SK-N-SH treated with all-trans-retinoic acid at 6 μM for 48 hours (cell line): ENCODE results near the gene FREM3.

ENCODE experiments used
- ATAC-seq: fragments of 200-7000 bp; cut with Tn5 transposase; 3 replicates; pipeline ENCODE4 v1.9.1; 2020; ENCODE audit warnings: mild to moderate bottlenecking, moderate library complexity
- ARNTL ChIP-seq: fragments of 450-650 bp; formaldehyde crosslinking; IDR thresholded peaks from 2 replicates; pipeline ENCODE4 v1.5.0; 2020; ENCODE audit warnings: low read depth, mild to moderate bottlenecking, moderate library complexity, borderline replicate concordance
- BACH2 ChIP-seq: fragments of 250-450 bp; sonication (Bioruptor Pico); IDR thresholded peaks from 2 replicates; pipeline ENCODE4 v1.9.0; 2021; ENCODE audit warnings: mild to moderate bottlenecking, borderline replicate concordance
- CREB5 ChIP-seq: fragments of 250-450 bp; sonication (Bioruptor Pico); IDR thresholded peaks from 2 replicates; pipeline ENCODE4 v1.5.1; 2020; ENCODE audit warnings: low read depth, mild to moderate bottlenecking, moderate library complexity
- CSDC2 ChIP-seq: fragments of 250-450 bp; sonication (Bioruptor Pico); IDR thresholded peaks from 2 replicates; pipeline ENCODE4 v1.5.0; 2020; ENCODE audit warnings: mild to moderate bottlenecking, moderate library complexity
- CSRNP3 ChIP-seq: fragments of 250-450 bp; sonication (Bioruptor Pico); IDR thresholded peaks from 2 replicates; pipeline ENCODE4 v1.5.1; 2021; ENCODE audit warnings: mild to moderate bottlenecking, moderate library complexity
- ESRRG ChIP-seq: fragments of 250-450 bp; sonication (Bioruptor Pico); IDR thresholded peaks from 2 replicates; pipeline ENCODE4 v1.6.1; 2021; ENCODE audit warnings: mild to moderate bottlenecking
- GLIS3 ChIP-seq: fragments of 250-450 bp; sonication (Bioruptor Pico); IDR thresholded peaks from 2 replicates; pipeline ENCODE4 v1.5.0; 2020; ENCODE audit warnings: mild to moderate bottlenecking, moderate library complexity
- OSR1 ChIP-seq: fragments of 250-450 bp; sonication (Bioruptor Pico); IDR thresholded peaks from 2 replicates; pipeline ENCODE4 v1.8.0; 2022; ENCODE audit warnings: moderate library complexity, mild to moderate bottlenecking, inconsistent platforms
- PATZ1 ChIP-seq: fragments of 250-450 bp; sonication (Bioruptor Pico); IDR thresholded peaks from 2 replicates; pipeline ENCODE4 v1.8.0; 2020; ENCODE audit warnings: mild to moderate bottlenecking, moderate library complexity, borderline replicate concordance
- POU6F1 ChIP-seq: fragments of 250-450 bp; sonication (Bioruptor Pico); IDR thresholded peaks from 2 replicates; pipeline ENCODE4 v1.8.0; 2021; ENCODE audit warnings: low read depth, mild to moderate bottlenecking, moderate library complexity, borderline replicate concordance
- PPARA ChIP-seq: fragments of 250-450 bp; sonication (Bioruptor Pico); IDR thresholded peaks from 2 replicates; pipeline ENCODE4 v1.5.0; 2020; ENCODE audit warnings: mild to moderate bottlenecking, borderline replicate concordance
- SNAI2 ChIP-seq: fragments of 250-450 bp; sonication (Bioruptor Pico); IDR thresholded peaks from 2 replicates; pipeline ENCODE4 v1.5.0; 2020; ENCODE audit warnings: mild to moderate bottlenecking, moderate library complexity
- TCF4 ChIP-seq: fragments of 250-450 bp; sonication (Bioruptor Pico); IDR thresholded peaks from 2 replicates; pipeline ENCODE4 v1.8.0; 2021; ENCODE audit warnings: mild to moderate bottlenecking, moderate library complexity, borderline replicate concordance
- TOX ChIP-seq: fragments of 250-450 bp; sonication (Bioruptor Pico); IDR thresholded peaks from 2 replicates; pipeline ENCODE4 v1.8.0; 2021; ENCODE audit warnings: mild to moderate bottlenecking, moderate library complexity, borderline replicate concordance
- TSHZ2 ChIP-seq: fragments of 250-450 bp; sonication (Bioruptor Pico); IDR thresholded peaks from 2 replicates; pipeline ENCODE4 v1.5.0; 2020; ENCODE audit warnings: mild to moderate bottlenecking, moderate library complexity
- ZC3H10 ChIP-seq: fragments of 250-450 bp; sonication (Bioruptor Pico); IDR thresholded peaks from 2 replicates; pipeline ENCODE4 v1.5.1; 2021; ENCODE audit warnings: mild to moderate bottlenecking, moderate library complexity
- ZFP3 ChIP-seq: fragments of 250-450 bp; sonication (Bioruptor Pico); IDR thresholded peaks from 2 replicates; pipeline ENCODE4 v1.5.0; 2020; ENCODE audit warnings: mild to moderate bottlenecking, moderate library complexity
- ZFP30 ChIP-seq: fragments of 450-650 bp; formaldehyde crosslinking; IDR thresholded peaks from 2 replicates; pipeline ENCODE4 v1.5.0; 2022; ENCODE audit warnings: mild to moderate bottlenecking, moderate library complexity
- ZNF565 ChIP-seq: fragments of 450-650 bp; formaldehyde crosslinking; conservative IDR thresholded peaks from 2 replicates; pipeline ENCODE4 v1.5.0; 2020; ENCODE audit warnings: low read depth, mild to moderate bottlenecking, moderate library complexity
- ZNF70 ChIP-seq: fragments of 450-650 bp; formaldehyde crosslinking; IDR thresholded peaks from 2 replicates; pipeline ENCODE4 v1.5.0; 2020; ENCODE audit warnings: mild to moderate bottlenecking, moderate library complexity
- ZNF8 ChIP-seq: fragments of 450-650 bp; formaldehyde crosslinking; IDR thresholded peaks from 2 replicates; pipeline ENCODE4 v1.5.0; 2020; ENCODE audit warnings: mild to moderate bottlenecking, moderate library complexity

The FREM3 gene

GRCh38 chr4:143654571-143654970, 45.9 kb downstream of the FREM3 start:
- no peak for ATAC-seq

GRCh38 chr4:143653031-143653430, 47.4 kb downstream of the FREM3 start:
- no peak for ATAC-seq
- no peak for TF ChIP-seq ZNF70
- no peak for TF ChIP-seq ZNF565 (CRISPR knock-in tag)
- TF ChIP-seq CSDC2 (CRISPR knock-in tag) = no peak
- no peak for TF ChIP-seq ZNF8
- no peak for TF ChIP-seq CREB5 (CRISPR knock-in tag)
- no peak for TF ChIP-seq SNAI2 (CRISPR knock-in tag)
- TF ChIP-seq PATZ1 (CRISPR knock-in tag) = no peak
- TF ChIP-seq CSRNP3 = no peak
- no peak for TF ChIP-seq ZFP30 (CRISPR knock-in tag)
- TF ChIP-seq BACH2 (CRISPR knock-in tag) = no peak
- TF ChIP-seq OSR1 (CRISPR knock-in tag) = no peak
- TF ChIP-seq ESRRG = no peak
- no peak for TF ChIP-seq TOX (CRISPR knock-in tag)
- no peak for TF ChIP-seq ZFP3 (CRISPR knock-in tag)

More at GRCh38 chr4:143654571-143654970, 45.9 kb downstream of the FREM3 start:
- TF ChIP-seq ZNF8 (no peak), POU6F1 (CRISPR knock-in tag) (no peak), SNAI2 (CRISPR knock-in tag) (no peak), TOX (CRISPR knock-in tag) (no peak), PPARA (CRISPR knock-in tag) (no peak), BACH2 (CRISPR knock-in tag) (no peak), CREB5 (CRISPR knock-in tag) (no peak), ZC3H10 (CRISPR knock-in tag) (no peak), ESRRG (no peak)

GRCh38 chr4:143643399-143643798, 57.1 kb downstream of the FREM3 start:
- TF ChIP-seq ZNF8 (no peak), GLIS3 (CRISPR knock-in tag) (no peak), POU6F1 (CRISPR knock-in tag) (no peak), ESRRG (no peak), CSDC2 (CRISPR knock-in tag) (no peak)
- TF ChIP-seq, all 23 proteins: peak for 0
- ATAC-seq = no peak

GRCh38 chr4:143642611-143643010, 57.9 kb downstream of the FREM3 start:
- ATAC-seq = no peak
- no peak for TF ChIP-seq TOX (CRISPR knock-in tag)
- TF ChIP-seq ESRRG = no peak
- no peak for TF ChIP-seq TSHZ2 (CRISPR knock-in tag)
- TF ChIP-seq CSRNP3 = no peak
- no peak for TF ChIP-seq TCF4 (CRISPR knock-in tag)
- no peak for TF ChIP-seq ZC3H10 (CRISPR knock-in tag)
- no peak for TF ChIP-seq ZNF70
- TF ChIP-seq ARNTL (CRISPR knock-in tag) = no peak
- TF ChIP-seq CSDC2 (CRISPR knock-in tag) = no peak
- no peak for TF ChIP-seq ZNF565 (CRISPR knock-in tag)
- no peak for TF ChIP-seq ZNF8
